Prostate gland (tissue), 2 donors: ENCODE data around the gene CRYM. TPM values are rescaled to one million over a fixed set of nuclear protein-coding genes. Genes with fewer than 3 reads are reported as not detected.

ENCODE experiments used
- DNase-seq: peaks from one replicate; pipeline ENCODE4 v3.0.0-alpha.2; 2019; ENCODE audit warnings: low spot score
- H3K27ac ChIP-seq, 2 donors: fragments of 200-600 bp; sonication (generic); 2 replicates each; pipeline ENCODE4 v1.5.1; 2017 to 2019
- H3K27me3 ChIP-seq: fragments of 200-600 bp; sonication (generic); replicated peaks from 2 replicates; pipeline ENCODE4 v1.5.1; 2019; ENCODE audit not compliant: insufficient read depth
- H3K36me3 ChIP-seq, 2 donors: fragments of 200-600 bp; sonication (generic); 1 replicate in 1 of 2; 2 replicates in 1 of 2; pipeline versions ENCODE4 v1.5.1 to v1.8.1; 2017 to 2019
- H3K4me1 ChIP-seq: fragments of 200-600 bp; sonication (generic); replicated peaks from 2 replicates; pipeline ENCODE4 v1.5.1; 2019
- H3K4me3 ChIP-seq, 2 donors: fragments of 200-600 bp; sonication (generic); 2 replicates each; pipeline ENCODE4 v1.5.1; 2017 to 2019
- H3K9me3 ChIP-seq: fragments of 200-600 bp; sonication (generic); 2 replicates; pipeline ENCODE4 v1.5.1; 2017
- POLR2A ChIP-seq: fragments of 450-650 bp; IDR thresholded peaks from one replicate; pipeline ENCODE4 v1.6.1; 2016; ENCODE audit warnings: antibody characterized with exemption, mild to moderate bottlenecking
- POLR2AphosphoS5 ChIP-seq: sonication (generic); formaldehyde crosslinking; IDR thresholded peaks from one replicate; pipeline ENCODE4 v1.6.1; 2017; ENCODE audit warnings: antibody characterized with exemption
- WGBS: methylation state at CpG from one replicate; pipeline ENCODE4 v1.1.5; 2018; 5-methylcytosine and 5-hydroxymethylcytosine counted together
- intact Hi-C: fragments of 100-400 bp; cut with DNase I; formaldehyde crosslinking; loops from one replicate; pipeline ENCODE4 v1.14.2; 2022
- total RNA-seq, 2 donors: library from RNA; depleted of rRNA; stranded (reverse); fragments of >200 nt; gene quantifications; one replicate each; pipeline ENCODE4 v1.1.0, GENCODE V29; 2016
- TF ChIP-seq, protein P1 (sequence below), 4 experiments: fragments of 200-600 bp in 2 of 4; fragments of 450-650 bp in 2 of 4; sonication (generic) in 2 of 4; IDR thresholded peaks; 1 replicate in 3 of 4; 2 replicates in 1 of 4; pipeline ENCODE4 v1.5.1; 2016 to 2019; ENCODE audit warnings: antibody characterized with exemption in 4 of 4, mild to moderate bottlenecking in 2 of 4, moderate library complexity in 2 of 4

The CRYM gene
- total RNA-seq, 2 donors from 2014 or later = 44.3 to 59.5 TPM

DNA sequence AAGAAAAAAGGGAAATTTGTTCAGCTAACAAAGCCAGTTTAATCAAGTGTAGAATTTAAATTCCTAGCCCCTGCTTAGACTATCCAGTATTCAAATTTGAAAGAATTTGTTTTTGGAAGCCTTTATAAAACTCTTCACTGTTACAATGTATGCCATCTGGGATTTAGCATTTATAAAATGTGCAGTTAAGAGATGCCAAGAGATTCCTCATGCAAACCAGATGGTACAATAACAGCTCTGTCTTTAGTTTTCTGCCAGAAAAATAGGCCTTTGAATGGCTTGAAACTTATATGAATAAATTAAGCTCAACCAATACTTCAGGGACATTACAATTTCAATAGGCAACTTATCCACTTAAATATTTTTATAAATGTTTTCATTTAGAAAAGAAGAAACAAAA lies 51.3 kb downstream of the CRYM start:
- intact Hi-C loops = no loop called here
- Histone ChIP-seq H3K9me3 (no peaks in the 10 kb centered on the region), H3K4me3 (no peak overlapping the region), H3K27ac (no peak overlapping the region), H3K36me3 (no peaks in the 10 kb centered on the region), H3K27me3 (no peaks in the 10 kb centered on the region), H3K4me1 (peaks cover 6% of the 10 kb centered on the region)
- no peak for DNase-seq
- TF ChIP-seq POLR2AphosphoS5 (no peak), POLR2A (no peak)
- TF ChIP-seq, protein P1, sequence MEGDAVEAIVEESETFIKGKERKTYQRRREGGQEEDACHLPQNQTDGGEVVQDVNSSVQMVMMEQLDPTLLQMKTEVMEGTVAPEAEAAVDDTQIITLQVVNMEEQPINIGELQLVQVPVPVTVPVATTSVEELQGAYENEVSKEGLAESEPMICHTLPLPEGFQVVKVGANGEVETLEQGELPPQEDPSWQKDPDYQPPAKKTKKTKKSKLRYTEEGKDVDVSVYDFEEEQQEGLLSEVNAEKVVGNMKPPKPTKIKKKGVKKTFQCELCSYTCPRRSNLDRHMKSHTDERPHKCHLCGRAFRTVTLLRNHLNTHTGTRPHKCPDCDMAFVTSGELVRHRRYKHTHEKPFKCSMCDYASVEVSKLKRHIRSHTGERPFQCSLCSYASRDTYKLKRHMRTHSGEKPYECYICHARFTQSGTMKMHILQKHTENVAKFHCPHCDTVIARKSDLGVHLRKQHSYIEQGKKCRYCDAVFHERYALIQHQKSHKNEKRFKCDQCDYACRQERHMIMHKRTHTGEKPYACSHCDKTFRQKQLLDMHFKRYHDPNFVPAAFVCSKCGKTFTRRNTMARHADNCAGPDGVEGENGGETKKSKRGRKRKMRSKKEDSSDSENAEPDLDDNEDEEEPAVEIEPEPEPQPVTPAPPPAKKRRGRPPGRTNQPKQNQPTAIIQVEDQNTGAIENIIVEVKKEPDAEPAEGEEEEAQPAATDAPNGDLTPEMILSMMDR (IDR thresholded peaks at IDR 0.05) = no peak

GRCh38 chr16:21224800-21225199 lies 53.3 kb downstream of the CRYM start:
- Histone ChIP-seq H3K36me3 (no peaks in the 10 kb centered on the region), H3K27ac (no peak overlapping the region), H3K4me1 (peaks cover 6% of the 10 kb centered on the region), H3K27me3 (no peaks in the 10 kb centered on the region), H3K9me3 (no peaks in the 10 kb centered on the region), H3K4me3 (no peak overlapping the region)
- DNase-seq = no peak
- 71% methylated on average over 2 of the region's 2 CpGs for WGBS
- no peak for TF ChIP-seq POLR2A
- intact Hi-C loops = no loop called here

GRCh38 chr16:21223787-21224186 lies 54.3 kb downstream of the CRYM start:
- no peak for DNase-seq
- H3K4me1 ChIP-seq = peaks cover 6% of the 10 kb centered on the region
- no peak overlapping the region for H3K27ac ChIP-seq
- no peaks in the 10 kb centered on the region for H3K27me3 ChIP-seq
- WGBS = 87% methylated on average over 9 of the region's 9 CpGs
- intact Hi-C loops = no loop called here
- TF ChIP-seq, protein P1 (IDR thresholded peaks at IDR 0.05) = no peak
- no peak for TF ChIP-seq POLR2A
- TF ChIP-seq POLR2AphosphoS5 = no peak
- H3K9me3 ChIP-seq = no peaks in the 10 kb centered on the region
- H3K4me3 ChIP-seq = no peak overlapping the region
- H3K36me3 ChIP-seq = no peaks in the 10 kb centered on the region

DNA sequence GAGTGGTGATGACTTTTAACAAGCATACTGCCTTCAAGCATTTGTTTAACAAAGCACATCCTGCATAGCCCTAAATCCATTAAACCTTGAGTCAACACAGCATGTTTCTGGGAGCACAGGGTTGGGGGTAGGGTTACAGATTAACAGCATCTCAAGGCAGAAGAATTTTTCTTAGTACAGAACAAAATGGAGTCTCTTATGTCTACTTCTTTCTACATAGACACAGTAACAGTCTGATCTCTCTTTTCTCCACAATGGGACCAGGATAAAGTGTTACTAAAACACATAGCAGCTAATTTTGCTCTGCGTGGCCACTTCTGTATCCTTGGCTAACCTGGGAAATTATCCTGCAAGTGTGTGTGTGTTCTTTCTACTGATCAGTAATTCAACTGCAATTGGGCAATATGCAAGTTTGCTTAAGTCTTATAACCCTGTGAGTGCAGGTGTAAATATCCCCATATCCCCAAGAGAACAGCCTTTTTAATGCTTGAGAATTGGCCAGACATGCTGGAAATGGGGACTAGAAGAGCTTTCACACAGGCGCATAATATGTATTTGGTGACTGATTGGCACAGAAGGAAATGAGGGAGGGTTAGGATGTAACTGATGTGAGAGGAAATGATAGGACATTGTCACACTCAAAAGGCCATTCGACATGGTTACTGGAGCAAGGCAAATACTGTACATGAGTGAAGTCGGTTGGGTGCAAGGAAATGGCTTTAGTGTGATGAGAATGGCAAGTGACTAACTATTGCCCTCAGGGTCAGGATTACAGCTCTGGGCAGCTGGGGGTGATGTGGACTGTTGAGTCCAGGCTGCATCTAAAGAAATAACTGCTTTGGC lies 55.4 kb downstream of the CRYM start:
- Histone ChIP-seq H3K27me3 (no peaks in the 10 kb centered on the region), H3K9me3 (no peaks in the 10 kb centered on the region), H3K4me1 (peaks cover 6% of the 10 kb centered on the region), H3K36me3 (no peaks in the 10 kb centered on the region), H3K27ac (peak overlapping the region; percentile 23 to 56), H3K4me3 (no peak overlapping the region)
- DNase-seq = no peak
- 58% methylated on average over 4 of the region's 4 CpGs for WGBS
- TF ChIP-seq, protein P1 (IDR thresholded peaks at IDR 0.05) = no peak
- TF ChIP-seq POLR2AphosphoS5 = peak; percentile 59
- intact Hi-C loops = no loop called here

GRCh38 chr16:21219551-21219950 lies 58.5 kb downstream of the CRYM start:
- H3K4me1 ChIP-seq = peaks cover 6% of the 10 kb centered on the region
- intact Hi-C loops = no loop called here
- no peak overlapping the region for H3K4me3 ChIP-seq
- DNase-seq = no peak
- no peaks in the 10 kb centered on the region for H3K36me3 ChIP-seq
- H3K27ac ChIP-seq = no peak overlapping the region
- 87% methylated on average over 2 of the region's 2 CpGs for WGBS
- no peak for TF ChIP-seq POLR2A
- TF ChIP-seq POLR2AphosphoS5 = no peak
- TF ChIP-seq, protein P1 (IDR thresholded peaks at IDR 0.05) = no peak
- H3K9me3 ChIP-seq = no peaks in the 10 kb centered on the region
- no peaks in the 10 kb centered on the region for H3K27me3 ChIP-seq
